ENCODE results near the gene EML4. TPM values are rescaled to one million over a fixed set of nuclear protein-coding genes. Genes with fewer than 3 reads are reported as not detected.
"Not testable (repeated sequence)": the region's sequence is repeated elsewhere in the genome, so short reads cannot be mapped to it uniquely, and the experiment has no call there.

Gene EML4, protein sequence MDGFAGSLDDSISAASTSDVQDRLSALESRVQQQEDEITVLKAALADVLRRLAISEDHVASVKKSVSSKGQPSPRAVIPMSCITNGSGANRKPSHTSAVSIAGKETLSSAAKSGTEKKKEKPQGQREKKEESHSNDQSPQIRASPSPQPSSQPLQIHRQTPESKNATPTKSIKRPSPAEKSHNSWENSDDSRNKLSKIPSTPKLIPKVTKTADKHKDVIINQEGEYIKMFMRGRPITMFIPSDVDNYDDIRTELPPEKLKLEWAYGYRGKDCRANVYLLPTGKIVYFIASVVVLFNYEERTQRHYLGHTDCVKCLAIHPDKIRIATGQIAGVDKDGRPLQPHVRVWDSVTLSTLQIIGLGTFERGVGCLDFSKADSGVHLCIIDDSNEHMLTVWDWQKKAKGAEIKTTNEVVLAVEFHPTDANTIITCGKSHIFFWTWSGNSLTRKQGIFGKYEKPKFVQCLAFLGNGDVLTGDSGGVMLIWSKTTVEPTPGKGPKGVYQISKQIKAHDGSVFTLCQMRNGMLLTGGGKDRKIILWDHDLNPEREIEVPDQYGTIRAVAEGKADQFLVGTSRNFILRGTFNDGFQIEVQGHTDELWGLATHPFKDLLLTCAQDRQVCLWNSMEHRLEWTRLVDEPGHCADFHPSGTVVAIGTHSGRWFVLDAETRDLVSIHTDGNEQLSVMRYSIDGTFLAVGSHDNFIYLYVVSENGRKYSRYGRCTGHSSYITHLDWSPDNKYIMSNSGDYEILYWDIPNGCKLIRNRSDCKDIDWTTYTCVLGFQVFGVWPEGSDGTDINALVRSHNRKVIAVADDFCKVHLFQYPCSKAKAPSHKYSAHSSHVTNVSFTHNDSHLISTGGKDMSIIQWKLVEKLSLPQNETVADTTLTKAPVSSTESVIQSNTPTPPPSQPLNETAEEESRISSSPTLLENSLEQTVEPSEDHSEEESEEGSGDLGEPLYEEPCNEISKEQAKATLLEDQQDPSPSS
- total RNA-seq (100 to 1,000 TPM; 108 to 111 TPM), polyA plus RNA-seq (10 to 100 TPM; 37.8 to 48.1 (median 44.7) TPM), total RNA-seq (145 to 298 (median 205) reads per million in 6 experiments)

DNA sequence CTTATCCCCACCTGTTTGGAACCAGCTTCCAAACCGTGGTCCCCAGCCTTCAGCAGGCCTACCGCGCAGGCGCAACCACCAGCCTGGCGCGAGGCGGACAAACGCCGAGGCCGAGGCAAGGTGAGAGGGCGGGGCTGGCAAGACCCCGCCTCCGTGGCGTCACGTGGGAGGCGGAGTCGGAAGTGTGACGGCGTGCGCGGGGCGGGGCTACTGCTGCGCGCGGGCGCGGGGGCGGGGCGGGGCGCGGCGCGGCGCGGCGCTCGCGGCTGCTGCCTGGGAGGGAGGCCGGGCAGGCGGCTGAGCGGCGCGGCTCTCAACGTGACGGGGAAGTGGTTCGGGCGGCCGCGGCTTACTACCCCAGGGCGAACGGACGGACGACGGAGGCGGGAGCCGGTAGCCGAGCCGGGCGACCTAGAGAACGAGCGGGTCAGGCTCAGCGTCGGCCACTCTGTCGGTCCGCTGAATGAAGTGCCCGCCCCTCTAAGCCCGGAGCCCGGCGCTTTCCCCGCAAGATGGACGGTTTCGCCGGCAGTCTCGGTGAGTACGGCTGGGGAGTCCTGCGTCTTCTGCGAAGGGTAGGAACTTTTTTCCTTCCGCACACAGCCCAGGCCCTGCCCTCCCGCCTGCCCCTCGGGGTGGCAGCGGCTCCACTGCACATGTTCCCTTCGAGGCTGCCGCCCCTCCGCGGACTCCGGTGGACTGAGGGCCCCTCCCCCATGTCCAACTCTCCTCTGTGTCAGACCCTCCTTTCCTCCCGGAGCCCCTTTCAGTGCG is at the start of gene EML4:
Gene EML4, plus strand, starts transcription at position 254 of the 774 bp plus-strand sequence. Its CDS starts 259 bp downstream, at position 513.
- peak within 1 kb of the TSS in 2 of 10 donors; percentile 91 for H3K27ac Mint-ChIP-seq
- DNase-seq (peak; percentile 79 to 95 (median 90)), ATAC-seq (peak; percentile 87)
- H3K27me3 Mint-ChIP-seq, result no peaks in the 10 kb centered on the region
- no peaks in the 10 kb centered on the region for H3K9me3 Mint-ChIP-seq
- peak within 1 kb of the TSS in 2 of 10 donors; percentile 53 to 70 for H3K4me3 Mint-ChIP-seq
- H3K4me1 Mint-ChIP-seq, result peaks cover 7 to 24% (median 15%) of the 10 kb centered on the region in 4 donors
- POLR2A ChIA-PET, result interaction anchor here (0.9 to 4.6 kb wide), 6 partner anchors 36 to 73 kb away, joined by 3 to 39 read pairs (median 14); no protein-coding TSS in a partner anchor
- no peaks in the 10 kb centered on the region for H3K36me3 Mint-ChIP-seq

- no peaks in the 10 kb centered on the region for H3K27me3 Mint-ChIP-seq
- ATAC-seq (no peak), DNase-seq (no peak)
- H3K9me3 Mint-ChIP-seq, result peaks cover 0 to 4% (median 0%) of the 10 kb centered on the region in 9 donors
- H3K4me3 Mint-ChIP-seq, result peak overlapping the region in 9 of 10 donors; percentile 8 to 72 (median 43)
- no peaks in the 10 kb centered on the region for H3K36me3 Mint-ChIP-seq
- POLR2A ChIA-PET, result interaction anchor here (1.1 to 8.3 kb wide), 4 partner anchors 9 to 24 kb away, joined by 5 to 149 read pairs (median 16); no protein-coding TSS in a partner anchor
- H3K4me1 Mint-ChIP-seq, result peaks cover 24 to 79% (median 60%) of the 10 kb centered on the region in 4 donors
- peak overlapping the region; percentile 14 to 97 (median 86) for H3K27ac Mint-ChIP-seq
Measured at GRCh38 chr2:42123426-42123825, 45.7 kb upstream of the EML4 start.

GRCh38 chr2:42124011-42124785 is 45.0 kb upstream of the EML4 start:
- Mint-ChIP-seq H3K9me3 (peaks cover 0 to 4% (median 0%) of the 10 kb centered on the region in 9 donors), H3K36me3 (no peaks in the 10 kb centered on the region), H3K4me1 (peaks cover 32 to 79% (median 60%) of the 10 kb centered on the region in 4 donors), H3K27ac (peak overlapping the region; percentile 14 to 97 (median 80)), H3K27me3 (no peaks in the 10 kb centered on the region), H3K4me3 (peak overlapping the region; percentile 12 to 78 (median 53))
- DNase-seq (peak in 4 of 10 donors; percentile 54 to 79 (median 68)), ATAC-seq (peak; percentile 29 to 80)
- POLR2A ChIA-PET, result interaction anchor here (0.9 to 8.3 kb wide), 9 partner anchors 8 to 47 kb away, joined by 3 to 149 read pairs (median 6); no protein-coding TSS in a partner anchor

DNA sequence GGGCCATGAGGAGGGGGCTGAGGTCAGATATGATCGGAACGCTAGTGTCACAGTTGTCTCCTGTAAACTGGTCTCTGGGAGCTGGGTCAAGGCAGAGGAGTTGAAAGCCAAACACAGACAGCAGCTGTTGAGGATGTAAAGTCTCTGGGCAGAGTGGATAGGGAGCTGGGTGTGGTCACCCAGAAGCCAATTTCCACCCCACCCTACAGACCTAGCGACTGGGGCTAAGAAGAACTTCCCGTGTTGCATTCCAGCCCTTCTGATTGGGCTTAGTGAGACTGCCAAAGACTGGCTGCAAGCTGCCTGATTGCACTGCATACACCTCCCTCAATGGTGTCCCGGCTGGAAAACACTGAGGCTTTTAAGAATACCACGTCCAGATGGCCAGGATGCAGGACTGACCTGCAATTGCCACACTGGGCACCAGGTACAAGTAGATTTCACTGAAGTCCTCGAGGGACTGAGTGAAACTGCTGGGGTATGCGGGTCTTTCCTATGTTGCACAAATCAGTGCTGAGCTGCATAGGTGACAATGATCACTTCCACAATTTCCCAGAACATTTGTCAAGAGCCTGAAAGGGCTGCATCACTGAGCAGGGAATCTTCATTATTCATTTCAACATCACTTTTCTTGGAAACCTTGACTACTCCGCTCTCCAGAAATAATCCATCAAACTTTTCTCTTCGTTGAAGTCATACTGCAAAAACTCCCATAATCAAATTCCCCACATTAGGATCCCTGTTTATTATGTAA is 43.1 kb upstream of the EML4 start:
- Mint-ChIP-seq H3K27ac (peak overlapping the region; percentile 14 to 96 (median 93)), H3K4me3 (peak overlapping the region in 9 of 10 donors; percentile 17 to 79 (median 59)), H3K4me1 (peaks cover 42 to 87% (median 77%) of the 10 kb centered on the region in 4 donors), H3K36me3 (no peaks in the 10 kb centered on the region), H3K27me3 (no peaks in the 10 kb centered on the region), H3K9me3 (peaks cover 0 to 4% (median 0%) of the 10 kb centered on the region in 9 donors)
- POLR2A ChIA-PET, result interaction anchor here (0.6 to 8.3 kb wide), 9 partner anchors 10 to 1066 kb away, joined by 3 to 149 read pairs (median 4); no protein-coding TSS in a partner anchor
- ATAC-seq (no peak), DNase-seq (no peak)

- not testable (repeated sequence) for H3K36me3 Mint-ChIP-seq, DNase-seq, H3K27me3 Mint-ChIP-seq, H3K9me3 Mint-ChIP-seq, ATAC-seq
- peak overlapping the region; percentile 91 to 96 (median 94) for H3K27ac Mint-ChIP-seq
- peaks cover 46 to 89% (median 86%) of the 10 kb centered on the region in 4 donors for H3K4me1 Mint-ChIP-seq
- POLR2A ChIA-PET, result interaction anchor here (0.7 to 8.3 kb wide), 7 partner anchors 11 to 68 kb away, joined by 3 to 149 read pairs (median 5); no protein-coding TSS in a partner anchor
- peak overlapping the region; percentile 43 to 88 (median 73) for H3K4me3 Mint-ChIP-seq
Measured at GRCh38 chr2:42126873-42127272, 42.3 kb upstream of the EML4 start.

- Mint-ChIP-seq H3K27ac (peak overlapping the region; percentile 91 to 96 (median 94)), H3K4me3 (peak overlapping the region; percentile 43 to 88 (median 73)), H3K27me3 (no peaks in the 10 kb centered on the region), H3K36me3 (no peaks in the 10 kb centered on the region), H3K9me3 (peaks cover 0 to 4% (median 0%) of the 10 kb centered on the region in 9 donors), H3K4me1 (peaks cover 50 to 96% (median 94%) of the 10 kb centered on the region in 4 donors)
- peak in 5 of 10 donors; percentile 42 to 74 (median 73) for DNase-seq
- peak; percentile 62 to 66 for ATAC-seq
- POLR2A ChIA-PET, result interaction anchor here (0.5 to 8.3 kb wide), 11 partner anchors 9 to 43 kb away, joined by 3 to 149 read pairs (median 5); no protein-coding TSS in a partner anchor
Measured at GRCh38 chr2:42127425-42128424, 41.4 kb upstream of the EML4 start.

GRCh38 chr2:42128721-42129486 is 40.2 kb upstream of the EML4 start:
- POLR2A ChIA-PET, result interaction anchor here (0.5 to 8.3 kb wide), 9 partner anchors 8 to 42 kb away, joined by 4 to 149 read pairs (median 5); no protein-coding TSS in a partner anchor
- DNase-seq (no peak), ATAC-seq (no peak)
- H3K9me3 Mint-ChIP-seq, result no peaks in the 10 kb centered on the region
- H3K36me3 Mint-ChIP-seq, result no peaks in the 10 kb centered on the region
- peak overlapping the region; percentile 91 to 96 (median 94) for H3K27ac Mint-ChIP-seq
- H3K4me1 Mint-ChIP-seq, result peaks cover 55 to 98% (median 97%) of the 10 kb centered on the region in 4 donors
- no peaks in the 10 kb centered on the region for H3K27me3 Mint-ChIP-seq
- peak overlapping the region; percentile 59 to 88 (median 73) for H3K4me3 Mint-ChIP-seq

- no peaks in the 10 kb centered on the region for H3K27me3 Mint-ChIP-seq
- peak overlapping the region in 9 of 10 donors; percentile 59 to 88 (median 75) for H3K4me3 Mint-ChIP-seq
- DNase-seq (no peak), ATAC-seq (no peak)
- peaks cover 53 to 99% (median 96%) of the 10 kb centered on the region in 4 donors for H3K4me1 Mint-ChIP-seq
- H3K27ac Mint-ChIP-seq, result peak overlapping the region; percentile 91 to 96 (median 94)
- H3K36me3 Mint-ChIP-seq, result no peaks in the 10 kb centered on the region
- POLR2A ChIA-PET, result interaction anchor here (1.7 to 8.3 kb wide), 5 partner anchors 14 to 42 kb away, joined by 5 to 149 read pairs (median 12); no protein-coding TSS in a partner anchor
- no peaks in the 10 kb centered on the region for H3K9me3 Mint-ChIP-seq
Measured at GRCh38 chr2:42129487-42129852, 39.7 kb upstream of the EML4 start.
